ENCODE results near the gene NT5C2.

GRCh38 chr10:103231047-103231551 lies 38.0 kb upstream of the NT5C2 start:
- TF ChIP-seq CTCF (IDR thresholded peaks at IDR 0.05; ENCODE audit: low read depth, low read length, poor library complexity, severe bottlenecking) (no peak), EZH2phosphoT487 (IDR thresholded peaks at IDR 0.05; ENCODE audit: borderline replicate concordance, low read length) (no peak)
